ENCODE measurements around the gene RBM4. TPM values are rescaled to one million over a fixed set of nuclear protein-coding genes. Genes with fewer than 3 reads are reported as not detected.
"Not testable (repeated sequence)": the region's sequence is repeated elsewhere in the genome, so short reads cannot be mapped to it uniquely, and the experiment has no call there.

The RBM4 gene
- total RNA-seq: 100 to 1,000 TPM; 104 to 147 (median 131) TPM

GRCh38 chr11:66638177-66639065, at the start of gene RBM4:
TSS of gene RBM4 (plus strand) at chr11:66638703. CDS start at chr11:66639712, 1,009 bp downstream.
- TF ChIP-seq POLR2A (IDR thresholded peaks at IDR 0.05) (peak; percentile 82 to 94), CTCF (IDR thresholded peaks at IDR 0.05) (peak in 2 of 6 experiments; percentile 4 to 14)
- peaks cover 40 to 49% of the 10 kb centered on the region in 2 donors for H3K4me1 ChIP-seq
- peak within 1 kb of the TSS; percentile 60 to 89 (median 82) for H3K27ac ChIP-seq
- intact Hi-C loops (cut with DNase I): loop anchor here (2.0 to 5.0 kb wide), 2 partner anchors 22 to 39 kb away; partner anchors contain the start of genes RBM14 and RBM4B
- peaks cover 8 to 16% of the 10 kb centered on the region in 2 donors for H3K36me3 ChIP-seq
- H3K4me3 ChIP-seq (replicated peaks in 1 of 3): peak within 1 kb of the TSS; percentile 38 to 78 (median 42)
- no peaks in the 10 kb centered on the region for H3K27me3 ChIP-seq
- no peaks in the 10 kb centered on the region for H3K9me3 ChIP-seq
- WGBS, 2 donors: 1% methylated on average over 49 to 62 of the region's 63 CpGs
- peak; percentile 98 for DNase-seq

GRCh38 chr11:66589315-66589714, 49.2 kb upstream of the RBM4 start:
- H3K27ac ChIP-seq; intact Hi-C loops (cut with DNase I); H3K4me3 ChIP-seq (replicated peaks in 1 of 3); H3K9me3 ChIP-seq; H3K36me3 ChIP-seq; DNase-seq; H3K27me3 ChIP-seq: not testable (repeated sequence)
- H3K4me1 ChIP-seq: peaks cover 15% of the 10 kb centered on the region in 2 donors
- WGBS, 2 donors: 77 to 89% methylated on average over 2 of the region's 2 CpGs

GRCh38 chr11:66589996-66590675, 48.4 kb upstream of the RBM4 start:
- Histone ChIP-seq H3K9me3 (no peaks in the 10 kb centered on the region), H3K4me3 (replicated peaks in 1 of 3) (no peak overlapping the region), H3K27me3 (no peaks in the 10 kb centered on the region), H3K27ac (no peak overlapping the region), H3K4me1 (peaks cover 20 to 23% of the 10 kb centered on the region in 2 donors), H3K36me3 (no peaks in the 10 kb centered on the region)
- intact Hi-C loops (cut with DNase I): no loop called here
- TF ChIP-seq CTCF (IDR thresholded peaks at IDR 0.05) (no peak), POLR2A (IDR thresholded peaks at IDR 0.05) (no peak)
- DNase-seq: no peak
- WGBS, 2 donors: 96% methylated on average over 5 to 7 of the region's 7 CpGs

GRCh38 chr11:66591175-66591574, 47.3 kb upstream of the RBM4 start:
- intact Hi-C loops (cut with DNase I): no loop called here
- H3K36me3 ChIP-seq: no peaks in the 10 kb centered on the region
- no peak overlapping the region for H3K4me3 ChIP-seq (replicated peaks in 1 of 3)
- no peak for DNase-seq
- 88 to 96% methylated on average over 2 of the region's 2 CpGs for WGBS, 2 donors
- no peak overlapping the region for H3K27ac ChIP-seq
- H3K27me3 ChIP-seq: no peaks in the 10 kb centered on the region
- peaks cover 25 to 32% of the 10 kb centered on the region in 2 donors for H3K4me1 ChIP-seq
- no peaks in the 10 kb centered on the region for H3K9me3 ChIP-seq
- no peak for TF ChIP-seq CTCF (IDR thresholded peaks at IDR 0.05)
- TF ChIP-seq POLR2A (IDR thresholded peaks at IDR 0.05): no peak

DNA sequence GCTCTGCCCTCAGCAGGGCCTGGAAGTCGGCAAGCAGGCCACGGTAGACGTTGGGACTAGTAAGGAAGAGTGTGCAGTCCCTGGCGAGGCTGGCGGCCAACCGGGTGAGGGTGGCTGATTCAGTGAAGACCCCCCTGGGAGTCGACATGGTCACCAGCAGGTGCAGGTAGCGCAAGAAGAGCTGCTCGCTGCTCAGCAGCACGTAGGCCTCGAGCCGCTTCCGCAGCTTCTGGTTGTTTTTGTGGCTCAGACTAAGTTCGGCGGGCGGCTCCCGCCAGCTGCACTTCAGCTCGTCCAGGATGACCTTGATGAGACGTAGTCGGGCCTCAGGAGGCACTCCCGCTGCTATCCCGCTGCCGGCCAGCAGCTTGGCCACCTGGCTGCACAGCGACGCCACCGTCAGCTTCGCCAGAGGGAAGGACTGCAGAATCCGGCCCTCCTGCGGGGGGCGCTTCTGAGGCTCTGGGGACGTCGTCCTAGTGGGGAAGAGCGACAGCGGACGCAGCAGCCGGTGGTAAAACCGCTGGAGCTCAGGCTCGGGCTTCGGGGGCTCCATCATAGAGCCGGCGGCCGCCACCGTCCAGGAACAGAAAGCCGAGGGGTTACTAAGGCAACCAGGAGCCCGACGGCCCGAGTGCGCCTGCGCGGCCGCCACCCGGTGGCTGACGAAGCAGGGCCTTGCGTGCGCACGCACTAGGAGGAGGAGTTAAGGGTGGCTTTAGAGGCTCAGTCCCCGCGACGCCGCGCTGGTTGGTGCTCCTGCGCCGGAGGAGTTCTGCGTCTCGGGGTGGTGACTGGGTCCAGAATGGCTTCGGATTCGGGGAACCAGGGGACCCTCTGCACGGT, 45.8 kb upstream of the RBM4 start, which contains the start of the genes CCDC87 and CCS:
TSS of gene CCDC87 (minus strand) at position 607 of the 846 bp plus-strand sequence. CDS start at position 559, 48 bp downstream.
TSS of gene CCS (plus strand) at position 729 of the 846 bp plus-strand sequence. CDS start at position 806, 77 bp downstream.
- no peaks in the 10 kb centered on the region for H3K27me3 ChIP-seq
- peaks cover 25 to 32% of the 10 kb centered on the region in 2 donors for H3K4me1 ChIP-seq
- peak within 1 kb of the TSS; percentile 55 to 72 (median 66) for H3K27ac ChIP-seq
- DNase-seq: peak; percentile 98
- TF ChIP-seq POLR2A (IDR thresholded peaks at IDR 0.05) (peak; percentile 26 to 93), CTCF (IDR thresholded peaks at IDR 0.05) (peak in 5 of 6 experiments; percentile 46 to 69 (median 61))
- intact Hi-C loops (cut with DNase I): no loop called here
- no peaks in the 10 kb centered on the region for H3K9me3 ChIP-seq
- H3K36me3 ChIP-seq: no peaks in the 10 kb centered on the region
- WGBS, 2 donors: 3 to 35% methylated on average over 21 to 35 of the region's 68 CpGs
- peak within 1 kb of the TSS; percentile 35 to 66 (median 56) for H3K4me3 ChIP-seq (replicated peaks in 1 of 3)
